Mammary epithelial cell (primary cell): ENCODE measurements around the gene DYNC2I2.

Experiments used
- EZH2 ChIP-seq: IDR thresholded peaks from 2 replicates; pipeline ENCODE4 v1.6.1; 2012; ENCODE audit warnings: low read length, inconsistent platforms, borderline replicate concordance
- TF ChIP-seq, protein P1 (sequence below), 2 donors: IDR thresholded peaks in 1 of 2; conservative IDR thresholded peaks in 1 of 2; 2 replicates each; pipeline ENCODE4 v1.5.1; 2011 to 2012; ENCODE audit warnings: inconsistent platforms in 2 of 2, low read length in 2 of 2, mild to moderate bottlenecking in 2 of 2, control low read depth in 1 of 2, low read depth in 1 of 2; ENCODE audit not compliant: insufficient read depth in 1 of 2; ENCODE audit errors: extremely low read depth in 1 of 2

DNA sequence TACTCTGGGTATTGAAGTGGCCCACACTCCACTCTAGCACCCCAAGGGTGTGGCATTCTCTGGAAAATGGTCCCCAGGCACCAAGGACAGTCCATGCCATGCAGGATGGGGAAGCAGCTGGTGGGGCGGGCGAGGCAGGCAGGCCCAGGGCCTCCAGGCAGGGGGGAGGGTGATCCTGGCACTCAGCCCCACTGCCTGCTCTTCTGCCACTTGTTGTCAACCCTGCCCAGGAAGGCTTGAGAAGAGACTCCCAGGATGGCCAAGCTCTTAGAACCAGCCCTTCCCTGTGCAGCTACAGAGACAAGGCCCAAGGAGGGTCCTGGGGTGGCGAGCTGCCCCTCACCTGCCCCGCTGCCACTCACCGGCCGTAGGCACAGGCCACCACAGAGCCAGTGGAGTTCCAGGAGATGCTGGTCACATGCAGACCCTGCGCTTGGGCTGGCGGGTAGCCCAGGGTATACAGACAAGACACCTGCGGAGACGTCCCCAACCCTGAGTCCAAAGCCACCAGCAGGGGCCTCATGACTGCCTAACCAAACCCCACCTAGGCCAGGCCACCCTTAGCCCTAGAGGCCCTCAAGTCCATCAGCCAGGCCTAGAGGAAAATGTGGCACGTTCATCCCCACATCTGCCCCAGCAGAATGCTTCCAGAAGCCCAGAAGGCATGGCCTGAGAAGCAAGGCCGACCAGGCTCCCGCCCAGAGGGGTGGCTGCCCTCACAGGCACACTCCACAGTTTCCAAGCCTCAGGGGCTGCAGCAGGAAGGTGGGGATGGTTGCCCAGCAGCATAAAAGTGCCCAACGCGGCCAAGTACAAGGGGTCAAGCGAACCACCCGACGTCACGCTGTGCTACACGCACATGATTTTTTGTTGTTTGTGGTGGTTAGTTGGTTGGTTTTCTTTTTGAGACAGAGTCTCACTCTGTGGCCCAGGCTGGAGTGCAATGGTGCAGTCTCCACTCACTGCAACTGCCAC lies 19.8 kb downstream of the DYNC2I2 start:
- TF ChIP-seq, protein P1, sequence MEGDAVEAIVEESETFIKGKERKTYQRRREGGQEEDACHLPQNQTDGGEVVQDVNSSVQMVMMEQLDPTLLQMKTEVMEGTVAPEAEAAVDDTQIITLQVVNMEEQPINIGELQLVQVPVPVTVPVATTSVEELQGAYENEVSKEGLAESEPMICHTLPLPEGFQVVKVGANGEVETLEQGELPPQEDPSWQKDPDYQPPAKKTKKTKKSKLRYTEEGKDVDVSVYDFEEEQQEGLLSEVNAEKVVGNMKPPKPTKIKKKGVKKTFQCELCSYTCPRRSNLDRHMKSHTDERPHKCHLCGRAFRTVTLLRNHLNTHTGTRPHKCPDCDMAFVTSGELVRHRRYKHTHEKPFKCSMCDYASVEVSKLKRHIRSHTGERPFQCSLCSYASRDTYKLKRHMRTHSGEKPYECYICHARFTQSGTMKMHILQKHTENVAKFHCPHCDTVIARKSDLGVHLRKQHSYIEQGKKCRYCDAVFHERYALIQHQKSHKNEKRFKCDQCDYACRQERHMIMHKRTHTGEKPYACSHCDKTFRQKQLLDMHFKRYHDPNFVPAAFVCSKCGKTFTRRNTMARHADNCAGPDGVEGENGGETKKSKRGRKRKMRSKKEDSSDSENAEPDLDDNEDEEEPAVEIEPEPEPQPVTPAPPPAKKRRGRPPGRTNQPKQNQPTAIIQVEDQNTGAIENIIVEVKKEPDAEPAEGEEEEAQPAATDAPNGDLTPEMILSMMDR (conservative IDR thresholded peaks at IDR 0.05 in 1 of 2, IDR thresholded peaks at IDR 0.05 in 1 of 2; ENCODE audit: extremely low read depth in 1 of 2, insufficient read depth in 1 of 2, low read depth in 1 of 2, low read length in 2 of 2): no peak
- TF ChIP-seq EZH2: no peak
